Measurements from ENCODE around the gene TARS3.

GRCh38 chr15:101723874-101724674, at the start of gene TARS3:
- TF ChIP-seq CTCF (IDR thresholded peaks at IDR 0.05) (no peak), ESRRA (CRISPR knock-in tag; IDR thresholded peaks at IDR 0.05; ENCODE audit: borderline replicate concordance) (peak; percentile 86; the same call in 1 of the 2 replicates), SP1 (CRISPR knock-in tag; conservative IDR thresholded peaks at IDR 0.05) (peak; percentile 91), MAX (CRISPR knock-in tag; IDR thresholded peaks at IDR 0.05) (peak; percentile 81; the same call in 1 of the 2 replicates), SMAD3 (CRISPR knock-in tag; IDR thresholded peaks at IDR 0.05; ENCODE audit: borderline replicate concordance) (peak; percentile 45; the same call in 1 of the 2 replicates), ZNF396 (CRISPR knock-in tag; IDR thresholded peaks at IDR 0.05; ENCODE audit: borderline replicate concordance) (no peak), JUN (CRISPR knock-in tag; IDR thresholded peaks at IDR 0.05) (peak; percentile 78; the same call in 1 of the 2 replicates), FOXJ3 (CRISPR knock-in tag; IDR thresholded peaks at IDR 0.05; ENCODE audit: borderline replicate concordance) (no peak), USF1 (CRISPR knock-in tag; IDR thresholded peaks at IDR 0.05) (peak; percentile 46; the same call in 1 of the 2 replicates), GRHL2 (CRISPR knock-in tag; IDR thresholded peaks at IDR 0.05; ENCODE audit: insufficient replicate concordance, severe bottlenecking) (no peak), CREB1 (CRISPR knock-in tag; IDR thresholded peaks at IDR 0.05) (no peak), USF2 (CRISPR knock-in tag; IDR thresholded peaks at IDR 0.05) (no peak)
